HG03159 (cell line): ENCODE measurements around the gene PRR35.

ENCODE experiments used
- ATAC-seq: cut with Tn5 transposase; IDR thresholded peaks from one replicate; pipeline ENCODE4 v1.9.1; 2021; ENCODE audit warnings: mild to moderate bottlenecking, moderate library complexity; ENCODE audit not compliant: unreplicated experiment

The PRR35 gene

DNA sequence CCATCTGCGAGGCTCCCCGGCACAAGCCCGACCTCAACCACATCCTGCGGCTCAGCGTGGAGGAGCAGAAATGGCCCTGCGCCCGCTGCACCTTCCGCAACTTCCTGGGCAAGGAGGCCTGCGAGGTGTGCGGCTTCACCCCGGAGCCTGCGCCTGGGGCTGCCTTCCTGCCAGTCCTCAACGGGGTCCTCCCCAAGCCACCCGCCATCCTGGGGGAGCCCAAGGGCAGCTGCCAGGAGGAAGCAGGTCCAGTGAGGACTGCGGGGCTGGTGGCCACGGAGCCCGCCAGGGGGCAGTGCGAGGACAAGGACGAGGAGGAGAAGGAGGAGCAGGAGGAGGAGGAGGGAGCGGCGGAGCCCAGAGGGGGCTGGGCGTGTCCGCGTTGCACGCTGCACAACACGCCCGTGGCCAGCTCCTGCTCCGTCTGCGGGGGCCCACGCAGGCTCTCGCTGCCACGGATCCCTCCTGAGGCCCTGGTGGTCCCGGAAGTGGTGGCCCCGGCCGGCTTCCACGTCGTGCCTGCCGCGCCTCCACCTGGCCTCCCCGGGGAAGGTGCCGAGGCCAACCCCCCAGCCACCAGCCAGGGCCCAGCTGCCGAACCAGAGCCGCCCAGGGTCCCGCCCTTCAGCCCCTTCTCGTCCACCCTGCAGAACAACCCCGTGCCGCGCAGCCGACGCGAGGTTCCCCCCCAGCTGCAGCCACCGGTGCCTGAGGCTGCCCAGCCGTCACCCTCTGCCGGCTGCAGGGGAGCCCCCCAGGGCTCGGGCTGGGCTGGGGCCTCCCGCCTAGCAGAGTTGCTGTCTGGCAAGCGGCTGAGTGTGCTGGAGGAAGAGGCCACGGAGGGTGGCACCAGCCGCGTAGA lies 13.1 kb upstream of the PRR35 start:
- no peak for ATAC-seq

DNA sequence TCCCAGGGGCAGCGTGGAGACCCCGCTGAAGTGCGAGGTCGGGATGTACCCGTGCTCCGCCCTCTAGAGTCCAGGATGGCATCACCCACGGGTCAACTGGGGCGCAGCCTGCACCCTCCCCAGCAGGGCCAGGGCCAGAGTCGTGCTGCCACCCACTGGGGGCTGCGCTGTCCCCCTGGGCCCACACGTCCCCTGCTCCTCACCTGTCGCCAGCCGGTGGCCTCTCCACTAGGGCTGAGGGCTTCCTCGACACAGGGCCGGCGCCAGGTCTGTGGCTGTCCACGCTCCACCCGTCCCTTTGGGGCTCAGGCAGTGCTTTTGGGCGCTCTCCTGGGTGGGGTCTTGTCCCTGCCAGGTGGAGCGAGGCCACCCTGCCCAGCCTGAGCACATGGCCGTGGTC lies 11.6 kb upstream of the PRR35 start:
- ATAC-seq: no peak

DNA sequence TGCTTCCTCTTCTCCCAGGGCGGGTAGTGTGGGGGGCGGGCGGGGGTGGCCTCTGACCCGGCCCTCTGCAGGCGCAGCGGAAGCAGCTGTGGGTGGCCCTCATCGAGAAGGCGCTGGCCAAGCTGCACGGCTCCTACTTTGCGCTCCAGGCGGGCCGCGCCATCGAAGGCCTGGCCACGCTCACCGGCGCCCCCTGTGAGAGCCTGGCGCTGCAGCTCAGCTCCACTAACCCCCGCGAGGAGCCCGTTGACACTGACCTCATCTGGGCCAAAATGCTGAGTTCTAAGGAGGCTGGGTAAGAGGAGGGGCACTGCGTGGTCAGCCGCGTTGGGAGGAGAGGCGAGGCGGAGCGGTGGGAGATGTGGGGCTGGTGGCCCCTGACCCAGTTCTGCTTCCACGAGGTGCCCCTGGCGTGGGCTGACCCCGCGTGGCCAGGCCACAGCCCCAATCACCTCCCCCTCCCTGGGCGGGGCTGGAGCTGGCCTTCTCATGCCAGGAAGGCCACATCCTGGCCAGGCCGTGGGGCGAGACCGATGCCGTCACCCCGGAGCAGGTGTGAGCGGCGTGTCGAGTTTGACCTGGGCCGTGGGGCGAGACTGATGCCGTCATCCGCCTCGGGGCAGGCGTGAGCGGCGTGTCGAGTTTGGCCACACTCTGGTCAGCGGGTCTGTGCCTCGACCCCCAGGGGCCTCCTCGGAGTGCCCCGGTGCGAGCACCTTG lies 10.5 kb upstream of the PRR35 start:
- no peak for ATAC-seq

GRCh38 chr16:551210-551609 lies 9.0 kb upstream of the PRR35 start:
- ATAC-seq: no peak

GRCh38 chr16:552171-552570 lies 8.0 kb upstream of the PRR35 start:
- no peak for ATAC-seq

DNA sequence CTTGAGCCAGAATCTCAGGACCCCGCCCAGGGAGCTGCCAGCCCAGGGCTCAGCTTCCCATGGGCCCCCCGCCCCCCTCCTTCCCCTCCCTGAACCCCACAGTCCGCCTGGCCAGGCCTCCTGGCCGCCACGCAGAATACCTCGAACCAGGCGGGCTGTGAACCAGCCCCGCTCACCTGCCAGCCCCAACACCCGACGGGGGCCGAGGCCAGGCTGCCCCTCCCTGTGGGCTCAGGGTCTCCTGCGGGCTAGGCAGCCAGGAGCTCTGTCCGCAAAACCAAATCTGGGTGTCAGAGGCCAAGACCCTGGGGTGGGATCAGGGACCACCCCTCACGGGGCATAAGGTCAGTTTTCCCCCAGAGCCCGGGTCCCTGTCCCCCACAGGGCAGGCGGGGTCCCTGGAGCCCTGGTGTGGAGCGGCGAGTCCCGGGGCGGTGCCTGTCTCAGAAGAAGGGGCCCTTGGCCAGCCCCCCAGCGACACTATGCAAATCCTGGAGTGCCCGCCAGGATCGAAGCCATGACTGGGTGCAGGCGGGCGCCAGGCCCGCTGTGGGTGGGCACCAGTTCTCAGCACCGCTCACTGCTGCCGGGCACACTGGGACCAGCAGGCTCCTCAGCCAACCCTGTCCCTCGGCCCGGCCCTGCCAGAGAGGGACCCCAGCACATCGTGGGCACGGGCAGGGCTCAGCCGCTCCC lies 6.4 kb upstream of the PRR35 start:
- no peak for ATAC-seq

GRCh38 chr16:554297-554621 lies 5.9 kb upstream of the PRR35 start:
- no peak for ATAC-seq

GRCh38 chr16:554640-555365 lies 5.4 kb upstream of the PRR35 start:
- no peak for ATAC-seq

DNA sequence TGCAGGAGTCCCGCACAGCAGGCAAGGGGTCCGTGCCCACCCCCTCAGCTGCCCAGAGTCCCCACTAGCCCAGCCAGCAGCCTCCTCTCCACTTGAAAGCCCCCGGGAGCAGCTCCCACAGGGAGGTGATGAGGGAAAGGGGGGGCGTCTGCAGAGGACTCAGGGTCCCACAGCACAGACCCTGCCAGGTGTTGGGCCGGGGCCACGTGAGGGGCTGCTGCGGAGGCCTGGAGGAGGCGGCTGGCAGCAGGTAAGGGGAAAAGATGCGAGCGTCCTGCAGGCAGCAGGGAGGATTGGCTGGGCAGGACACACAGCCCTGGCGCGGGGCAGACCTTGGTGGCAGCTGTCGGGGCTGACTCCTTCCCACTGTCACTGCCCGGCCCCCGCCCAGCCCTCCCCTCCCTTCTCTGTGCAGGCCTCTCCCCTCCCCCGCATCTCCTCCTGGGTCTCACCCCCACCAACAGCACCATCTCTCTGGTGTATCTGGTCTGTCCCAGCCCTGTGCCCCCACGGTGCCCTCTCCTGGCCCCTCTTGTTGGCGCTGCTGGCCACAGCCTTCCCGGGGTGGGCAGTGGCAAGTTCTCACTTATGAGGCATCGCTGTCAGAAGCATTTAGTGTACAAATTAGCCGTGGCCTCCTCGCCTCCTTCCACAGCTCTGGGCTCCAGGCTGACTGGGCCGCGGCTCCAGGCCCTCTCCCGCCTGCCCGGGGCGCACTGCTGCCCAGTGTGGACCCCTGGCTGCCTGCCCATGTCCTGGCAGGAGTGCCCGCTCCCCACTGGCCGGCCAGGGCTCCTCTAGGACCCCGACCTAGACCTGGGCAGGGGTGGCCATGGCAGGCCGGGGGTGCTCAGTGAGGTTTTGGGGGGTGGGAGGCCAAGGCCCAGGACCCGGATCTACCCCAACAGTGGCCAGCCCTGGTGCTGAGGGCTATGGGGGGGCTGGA lies 4.4 kb upstream of the PRR35 start:
- ATAC-seq: no peak

DNA sequence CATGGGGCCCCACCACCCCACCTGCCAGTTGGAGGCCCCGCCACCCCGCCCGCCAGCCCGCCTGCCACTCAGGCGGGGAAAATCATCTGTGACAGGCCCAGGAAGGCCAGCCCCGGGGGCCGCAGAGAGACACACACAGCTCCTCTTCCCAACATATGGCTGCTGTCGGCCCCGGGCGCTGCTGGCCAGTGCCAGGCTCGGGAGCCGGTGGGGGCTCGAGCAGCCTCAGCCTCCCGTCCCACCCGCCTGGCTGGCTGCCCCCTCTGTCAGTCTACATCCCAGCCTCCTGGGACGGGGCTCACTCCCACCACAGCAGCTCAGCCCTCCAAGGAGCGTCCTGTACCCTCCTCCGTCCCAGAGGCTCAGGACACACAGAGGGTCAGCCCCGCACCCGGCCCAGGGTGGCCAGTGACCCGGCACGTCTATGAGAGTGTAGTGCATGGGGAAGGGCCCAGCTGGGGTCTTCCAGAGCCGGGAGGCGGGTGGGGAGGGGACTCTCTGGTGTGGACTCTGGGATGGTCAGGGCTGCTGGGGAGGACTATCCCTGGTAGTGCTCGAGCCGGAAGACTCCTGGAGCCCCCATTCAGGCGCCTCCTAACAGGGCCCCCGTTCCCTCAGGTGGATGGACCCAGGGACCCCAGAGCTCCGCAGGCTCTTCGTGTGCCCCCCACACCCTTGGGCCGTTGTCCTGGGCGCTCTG lies 3.6 kb upstream of the PRR35 start:
- ATAC-seq: no peak

- no peak for ATAC-seq
Observed at GRCh38 chr16:557463-558297, 2.5 kb upstream of the PRR35 start.

DNA sequence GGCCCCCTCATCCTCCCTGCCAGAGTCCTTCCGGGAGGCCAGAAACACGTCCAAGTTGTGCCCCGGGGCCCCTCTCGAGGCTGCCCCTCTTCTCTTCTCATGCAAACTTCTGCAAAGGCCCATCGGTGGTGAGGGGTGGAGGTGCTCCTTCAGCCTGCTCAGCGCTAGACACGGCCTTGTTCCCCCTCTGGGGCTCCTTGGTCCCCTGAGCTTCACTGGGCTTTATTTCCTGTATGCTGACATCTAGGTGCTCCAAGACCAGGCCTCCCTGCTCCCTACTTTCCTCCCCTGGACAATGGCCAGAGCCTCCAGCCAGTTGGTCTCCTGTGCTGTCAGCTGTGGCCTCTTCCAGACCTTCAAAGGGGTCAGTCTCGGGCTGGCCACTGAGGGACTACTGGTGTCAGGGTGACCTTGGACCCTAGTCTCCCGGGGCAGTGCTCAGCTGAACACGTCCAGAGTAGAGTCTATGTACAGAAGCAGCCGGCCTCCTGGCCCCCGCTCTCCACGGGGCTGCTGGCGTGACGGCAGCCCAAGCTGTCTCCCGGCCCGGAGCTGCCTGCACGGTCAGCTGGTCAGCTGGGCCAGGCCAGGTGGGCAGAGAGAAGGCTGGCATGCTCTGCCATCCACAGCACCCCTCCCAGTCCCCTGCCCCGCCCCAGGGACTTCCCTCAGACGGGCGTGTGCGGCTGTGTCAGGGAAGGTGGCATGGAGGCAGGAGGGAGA lies 1.7 kb upstream of the PRR35 start:
- no peak for ATAC-seq

DNA sequence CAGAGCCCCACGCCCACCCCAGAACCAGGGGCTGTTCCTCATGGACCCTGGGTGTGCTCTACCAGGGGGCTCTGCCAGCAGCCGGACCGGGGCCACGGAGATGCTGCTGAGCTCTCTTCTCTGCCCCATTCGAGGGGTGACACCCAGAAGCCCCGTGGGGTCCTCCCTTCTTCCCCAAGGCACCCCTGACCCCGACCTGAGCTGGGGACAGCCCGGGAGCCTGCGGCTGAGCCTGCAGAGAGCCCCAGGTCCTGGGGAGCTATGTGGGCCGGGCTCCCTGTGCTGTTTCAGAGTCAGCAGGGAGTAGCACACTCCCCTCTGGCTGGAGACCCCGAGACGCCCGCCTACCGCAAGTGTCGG lies 1.2 kb upstream of the PRR35 start:
- no peak for ATAC-seq

DNA sequence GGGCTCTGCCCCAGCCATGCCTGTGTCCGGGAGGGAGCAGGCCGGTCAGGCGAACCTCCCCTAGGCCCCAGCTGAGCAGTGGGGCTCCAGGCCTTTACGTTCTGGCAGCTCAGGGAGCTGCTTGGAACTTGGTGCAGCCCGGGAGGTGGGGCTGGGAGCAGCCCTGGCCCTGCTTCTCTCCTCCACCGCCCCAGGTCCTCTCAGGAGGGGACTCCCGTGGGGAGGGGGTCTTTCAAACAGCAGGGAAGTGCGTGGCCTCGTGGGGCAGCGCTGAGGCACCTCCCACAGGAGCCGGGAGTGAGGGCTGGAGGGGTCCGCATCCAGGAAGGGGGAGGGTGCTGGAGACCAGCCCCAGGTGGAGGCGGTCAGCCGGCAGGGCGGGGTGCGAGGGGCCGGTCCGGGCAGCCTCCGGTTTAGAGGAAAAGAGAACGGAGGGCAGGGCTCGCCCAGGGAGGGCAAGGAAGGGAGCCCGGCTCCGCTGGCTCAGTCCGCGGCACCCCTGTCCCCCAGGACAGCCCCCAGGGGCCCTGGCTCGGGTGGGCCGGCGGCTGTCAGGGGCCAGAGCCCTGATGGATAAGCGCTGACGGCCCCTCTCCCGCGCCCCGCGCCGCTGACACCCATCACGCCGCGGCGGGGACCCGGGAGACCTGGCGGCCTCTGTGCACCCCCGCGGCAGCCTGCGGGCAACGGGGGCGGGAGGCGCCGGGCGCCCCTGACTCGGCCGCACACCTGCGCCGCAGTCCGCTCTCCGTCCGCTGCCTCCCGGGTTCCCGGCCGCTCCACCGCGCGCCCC lies 587 bp upstream of the PRR35 start:
- no peak for ATAC-seq

- no peak for ATAC-seq
Observed at GRCh38 chr16:560701-561412, 663 bp downstream of the PRR35 start.

DNA sequence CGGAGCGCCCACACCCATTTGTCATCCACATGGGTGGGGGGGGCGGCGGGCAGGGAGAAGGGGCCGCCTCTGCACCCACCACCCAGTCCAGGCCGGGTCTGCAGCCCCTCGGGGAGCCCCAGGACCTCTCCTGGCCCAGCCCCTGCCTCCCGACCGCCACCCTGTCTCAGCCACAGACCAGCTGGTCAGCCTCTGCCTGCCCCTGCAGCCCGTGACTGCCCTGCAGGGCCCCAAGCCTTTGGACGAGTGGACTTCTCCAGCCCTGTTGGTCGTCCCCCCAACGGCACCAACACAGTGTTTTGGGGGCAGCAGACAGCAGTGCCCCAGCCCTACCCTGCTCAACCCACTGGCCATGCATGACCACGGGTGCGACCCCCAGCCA lies 1.2 kb downstream of the PRR35 start:
- no peak for ATAC-seq
